Gastroesophageal sphincter (tissue), 4 donors: ENCODE data around the gene LRRC8C. TPM values are rescaled to one million over a fixed set of nuclear protein-coding genes. Genes with fewer than 3 reads are reported as not detected.

ENCODE experiments used
- ATAC-seq: fragments of 150-250 bp; one replicate; pipeline ENCODE4 v1.9.1; 2016; ENCODE audit warnings: mild to moderate bottlenecking, moderate library complexity
- H3K27ac ChIP-seq, 4 donors: fragments of 200-600 bp; sonication (generic) in 3 of 4; 1 replicate in 3 of 4; 2 replicates in 1 of 4; pipeline ENCODE4 v1.5.1; 2016 to 2019
- H3K27me3 ChIP-seq: fragments of 200-600 bp; sonication (generic); one replicate; pipeline ENCODE4 v1.5.1; 2019
- H3K36me3 ChIP-seq, 2 donors: fragments of 200-600 bp; sonication (generic); one replicate each; pipeline ENCODE4 v1.5.1; 2019; ENCODE audit warnings: control low read depth in 1 of 2
- H3K4me1 ChIP-seq, 3 donors: fragments of 200-600 bp; sonication (generic); 1 replicate in 2 of 3; 2 replicates in 1 of 3; pipeline ENCODE4 v1.5.1; 2016 to 2019; ENCODE audit warnings: control low read depth in 2 of 3
- H3K4me3 ChIP-seq, 2 donors: fragments of 200-600 bp; sonication (generic); one replicate each; pipeline ENCODE4 v1.5.1; 2019; ENCODE audit warnings: mild to moderate bottlenecking in 1 of 2, moderate library complexity in 1 of 2
- H3K9me3 ChIP-seq, 3 donors: fragments of 200-600 bp; sonication (generic); one replicate each; pipeline ENCODE4 v1.5.1; 2017 to 2019; ENCODE audit warnings: control low read depth in 2 of 3
- EP300 ChIP-seq: sonication (generic); formaldehyde crosslinking; IDR thresholded peaks from one replicate; pipeline ENCODE4 v1.6.1; 2017; ENCODE audit warnings: antibody characterized with exemption, mild to moderate bottlenecking
- POLR2A ChIP-seq, 2 donors: fragments of 450-650 bp; IDR thresholded peaks; one replicate each; pipeline ENCODE4 v1.6.1; 2017; ENCODE audit warnings: antibody characterized with exemption in 2 of 2, mild to moderate bottlenecking in 2 of 2, moderate library complexity in 1 of 2
- POLR2AphosphoS5 ChIP-seq: sonication (generic); formaldehyde crosslinking; IDR thresholded peaks from one replicate; pipeline ENCODE4 v1.6.1; 2017; ENCODE audit warnings: antibody characterized with exemption
- WGBS, 2 donors: methylation state at CpG; one replicate each; pipeline ENCODE4 v1.1.5; 2018; ENCODE audit warnings: low coverage in 1 of 2; 5-methylcytosine and 5-hydroxymethylcytosine counted together
- total RNA-seq, 4 donors: library from RNA; depleted of rRNA; stranded (reverse); fragments of >200 nt; gene quantifications; one replicate each; pipeline ENCODE4 v1.1.0, GENCODE V29; 2016
- TF ChIP-seq, protein P1 (sequence below), 4 experiments: fragments of 200-600 bp in 2 of 4; fragments of 450-650 bp in 2 of 4; sonication (generic) in 1 of 4; IDR thresholded peaks; one replicate each; pipeline ENCODE4 v1.5.1; 2017 to 2019; ENCODE audit warnings: antibody characterized with exemption in 4 of 4, mild to moderate bottlenecking in 2 of 4, moderate library complexity in 2 of 4

Gene LRRC8C
- total RNA-seq, 4 donors from 2014 or later = 5.4 to 9.6 (median 6.2) TPM

DNA sequence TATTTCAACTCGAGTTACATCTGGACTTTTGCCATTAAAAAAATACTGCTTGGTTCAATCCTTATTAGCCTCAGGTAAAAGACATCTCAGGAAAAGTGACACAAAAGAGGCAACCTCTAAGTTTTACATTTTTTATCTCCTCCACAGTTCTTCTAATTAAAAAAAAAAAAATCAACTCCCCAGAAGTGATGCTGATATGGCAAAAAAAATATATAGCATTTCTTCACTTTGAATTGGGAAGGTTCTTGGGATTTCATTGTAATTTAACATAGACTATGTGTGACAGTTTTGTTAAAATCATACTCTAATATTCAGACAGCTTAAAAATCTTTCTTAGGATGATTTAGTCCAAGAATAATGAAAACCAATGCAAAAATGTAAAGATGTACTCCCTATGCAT is 87.9 kb downstream of the LRRC8C start:
- no peaks in the 10 kb centered on the region for H3K27me3 ChIP-seq
- H3K27ac ChIP-seq = no peak overlapping the region
- H3K4me3 ChIP-seq = no peak overlapping the region
- H3K4me1 ChIP-seq = peaks cover 0 to 37% (median 11%) of the 10 kb centered on the region in 3 donors
- no peaks in the 10 kb centered on the region for H3K9me3 ChIP-seq
- ATAC-seq = no peak
- 55 to 77% methylated on average over 1 of the region's 1 CpG for WGBS, 2 donors
- TF ChIP-seq POLR2A (IDR thresholded peaks at IDR 0.05) (no peak), EP300 (no peak), POLR2AphosphoS5 (no peak)
- TF ChIP-seq, protein P1, sequence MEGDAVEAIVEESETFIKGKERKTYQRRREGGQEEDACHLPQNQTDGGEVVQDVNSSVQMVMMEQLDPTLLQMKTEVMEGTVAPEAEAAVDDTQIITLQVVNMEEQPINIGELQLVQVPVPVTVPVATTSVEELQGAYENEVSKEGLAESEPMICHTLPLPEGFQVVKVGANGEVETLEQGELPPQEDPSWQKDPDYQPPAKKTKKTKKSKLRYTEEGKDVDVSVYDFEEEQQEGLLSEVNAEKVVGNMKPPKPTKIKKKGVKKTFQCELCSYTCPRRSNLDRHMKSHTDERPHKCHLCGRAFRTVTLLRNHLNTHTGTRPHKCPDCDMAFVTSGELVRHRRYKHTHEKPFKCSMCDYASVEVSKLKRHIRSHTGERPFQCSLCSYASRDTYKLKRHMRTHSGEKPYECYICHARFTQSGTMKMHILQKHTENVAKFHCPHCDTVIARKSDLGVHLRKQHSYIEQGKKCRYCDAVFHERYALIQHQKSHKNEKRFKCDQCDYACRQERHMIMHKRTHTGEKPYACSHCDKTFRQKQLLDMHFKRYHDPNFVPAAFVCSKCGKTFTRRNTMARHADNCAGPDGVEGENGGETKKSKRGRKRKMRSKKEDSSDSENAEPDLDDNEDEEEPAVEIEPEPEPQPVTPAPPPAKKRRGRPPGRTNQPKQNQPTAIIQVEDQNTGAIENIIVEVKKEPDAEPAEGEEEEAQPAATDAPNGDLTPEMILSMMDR (IDR thresholded peaks at IDR 0.05) = no peak
- no peaks in the 10 kb centered on the region for H3K36me3 ChIP-seq

DNA sequence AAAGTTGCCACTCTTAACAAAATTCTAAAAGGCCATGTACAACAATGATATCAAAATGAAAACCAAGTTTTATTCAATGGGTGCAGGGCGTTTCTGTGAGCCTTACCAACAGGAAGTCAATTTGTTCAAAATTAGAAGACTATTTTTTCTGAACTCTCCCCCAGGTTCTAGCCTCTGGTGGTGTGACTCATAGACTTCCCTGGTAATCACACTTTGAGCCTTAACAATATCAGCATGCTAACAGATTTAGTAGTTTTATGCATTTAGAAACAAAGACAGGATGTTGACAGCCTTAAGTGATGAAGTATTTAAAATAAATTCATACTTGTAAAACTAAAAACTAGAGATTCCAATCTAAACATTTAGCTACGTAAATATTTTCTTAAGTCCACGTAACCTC is 88.4 kb downstream of the LRRC8C start:
- H3K9me3 ChIP-seq = no peaks in the 10 kb centered on the region
- H3K36me3 ChIP-seq = no peaks in the 10 kb centered on the region
- no peak for TF ChIP-seq POLR2AphosphoS5
- TF ChIP-seq EP300 = no peak
- TF ChIP-seq, protein P1 (IDR thresholded peaks at IDR 0.05) = no peak
- 71 to 80% methylated on average over 3 of the region's 3 CpGs for WGBS, 2 donors
- ATAC-seq = no peak
- H3K4me1 ChIP-seq = peaks cover 0 to 37% (median 11%) of the 10 kb centered on the region in 3 donors
- H3K4me3 ChIP-seq = no peak overlapping the region
- H3K27ac ChIP-seq = no peak overlapping the region
- H3K27me3 ChIP-seq = no peaks in the 10 kb centered on the region

DNA sequence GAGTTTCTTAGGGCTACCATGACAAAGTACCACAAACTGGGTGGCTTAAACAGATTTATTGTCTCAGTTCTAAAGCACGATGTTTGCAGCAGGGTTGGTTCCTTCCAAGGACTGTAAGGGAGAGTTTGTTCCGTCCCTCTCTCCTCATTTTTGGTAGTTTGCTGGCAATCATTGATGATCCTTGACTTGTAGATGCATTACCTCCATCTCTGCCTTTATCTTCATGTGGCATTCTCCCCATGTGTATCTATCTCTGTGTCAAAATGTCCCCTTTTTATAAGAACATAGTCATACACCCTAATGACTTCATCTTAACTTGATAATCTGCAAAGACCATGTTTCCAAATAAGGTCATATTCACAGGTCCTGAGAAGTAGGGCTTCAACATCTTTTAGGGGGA is 90.2 kb downstream of the LRRC8C start:
- Histone ChIP-seq H3K4me1 (peaks cover 0 to 37% (median 11%) of the 10 kb centered on the region in 3 donors), H3K4me3 (no peak overlapping the region), H3K9me3 (no peaks in the 10 kb centered on the region), H3K27ac (no peak overlapping the region), H3K27me3 (no peaks in the 10 kb centered on the region), H3K36me3 (no peaks in the 10 kb centered on the region)
- WGBS, 2 donors = 74 to 90% methylated on average over 2 of the region's 2 CpGs
- no peak for ATAC-seq
- TF ChIP-seq EP300 (no peak), POLR2A (IDR thresholded peaks at IDR 0.05) (no peak), POLR2AphosphoS5 (no peak)
- TF ChIP-seq, protein P1 (IDR thresholded peaks at IDR 0.05) = no peak

DNA sequence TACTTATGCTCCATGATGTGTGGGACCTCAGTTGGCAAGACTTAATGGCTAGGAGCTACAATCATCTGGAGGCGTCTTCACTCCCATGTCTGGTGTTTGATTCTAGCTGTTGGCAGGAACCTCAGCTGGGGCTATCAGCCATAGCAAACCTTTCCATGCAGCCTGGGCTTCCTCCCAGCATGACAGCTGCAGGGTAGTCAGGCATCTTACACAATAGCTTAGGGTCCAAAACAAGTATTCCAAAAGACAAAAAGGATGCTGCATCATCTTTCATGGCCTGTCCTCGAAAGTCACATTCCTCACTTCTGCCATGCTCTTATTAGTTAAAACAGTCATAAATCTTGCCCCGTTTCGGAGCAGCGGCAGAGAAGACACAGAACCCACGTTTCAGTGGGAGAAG is 90.9 kb downstream of the LRRC8C start:
- Histone ChIP-seq H3K4me3 (no peak overlapping the region), H3K27me3 (no peaks in the 10 kb centered on the region), H3K36me3 (no peaks in the 10 kb centered on the region), H3K27ac (peak overlapping the region in 3 of 4 donors; percentile 5 to 61 (median 42)), H3K4me1 (peaks cover 0 to 37% (median 11%) of the 10 kb centered on the region in 3 donors), H3K9me3 (no peaks in the 10 kb centered on the region)
- WGBS, 2 donors = 25 to 49% methylated on average over 5 to 6 of the region's 6 CpGs
- TF ChIP-seq, protein P1 (IDR thresholded peaks at IDR 0.05) = no peak
- no peak for TF ChIP-seq POLR2A (IDR thresholded peaks at IDR 0.05)
- no peak for TF ChIP-seq POLR2AphosphoS5
- no peak for TF ChIP-seq EP300
- peak; percentile 67 for ATAC-seq

DNA sequence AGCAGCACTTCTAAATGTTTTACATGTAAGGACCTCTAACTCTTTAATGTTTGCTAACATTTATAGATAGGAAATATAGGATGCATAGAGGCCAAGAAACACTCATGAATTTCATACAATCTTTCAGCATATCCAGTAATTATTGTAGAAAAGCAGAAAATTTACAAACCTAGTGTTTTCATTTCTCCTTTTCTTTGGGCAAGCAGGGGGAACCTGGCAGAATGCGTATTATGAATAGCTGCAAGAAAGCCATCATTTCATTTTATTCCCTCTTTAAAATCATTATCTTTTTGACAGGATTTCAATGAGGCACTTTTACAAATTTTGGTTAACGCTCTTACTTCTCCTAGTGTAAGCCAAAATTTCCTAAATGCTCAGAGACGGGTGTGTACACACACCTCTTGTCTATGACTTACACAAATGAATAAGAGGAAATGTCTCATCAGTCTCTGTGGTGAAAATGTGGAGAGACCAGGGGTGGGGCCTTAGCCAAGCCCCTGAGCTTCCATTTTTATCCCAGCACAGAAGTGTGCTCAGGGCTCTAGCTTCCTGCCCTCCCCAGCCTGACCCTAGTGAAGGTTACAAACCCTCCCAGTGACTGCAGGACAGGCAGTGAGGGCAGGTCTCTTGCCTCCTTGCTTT is 91.6 kb downstream of the LRRC8C start:
- Histone ChIP-seq H3K27ac (peak overlapping the region in 3 of 4 donors; percentile 42 to 61 (median 43)), H3K27me3 (no peaks in the 10 kb centered on the region), H3K4me3 (no peak overlapping the region), H3K4me1 (peaks cover 0 to 33% (median 9%) of the 10 kb centered on the region in 3 donors), H3K36me3 (no peaks in the 10 kb centered on the region), H3K9me3 (no peaks in the 10 kb centered on the region)
- ATAC-seq = peak; percentile 54
- TF ChIP-seq, protein P1 (IDR thresholded peaks at IDR 0.05) = no peak
- TF ChIP-seq POLR2A (IDR thresholded peaks at IDR 0.05) = no peak
- TF ChIP-seq POLR2AphosphoS5 = no peak
- no peak for TF ChIP-seq EP300
- 78 to 79% methylated on average over 2 to 3 of the region's 3 CpGs for WGBS, 2 donors
